ENCODE data around the gene ISYNA1. TPM values are rescaled to one million over a fixed set of nuclear protein-coding genes. Genes with fewer than 3 reads are reported as not detected.

ISYNA1 gene
- total RNA-seq, 2 experiments from 2014 or later = 48.6 to 54.9 TPM

GRCh38 chr19:18432275-18433014, 5.5 kb downstream of the ISYNA1 start:
- peaks cover 16% of the 10 kb centered on the region for H3K36me3 Mint-ChIP-seq (ENCODE audit: low read depth)
- no peaks in the 10 kb centered on the region for H3K9me3 Mint-ChIP-seq
- H3K4me3 Mint-ChIP-seq = peak overlapping the region; percentile 47
- no peak for ATAC-seq
- TF ChIP-seq CTCF (IDR thresholded peaks at IDR 0.05) = no peak
- peak overlapping the region; percentile 34 for H3K27ac Mint-ChIP-seq
- ChIA-PET CTCF (interaction anchor here (1.2 kb wide), 1 partner anchor 11 kb away, joined by 3 read pairs; no protein-coding TSS in a partner anchor), POLR2A (interaction anchor here (6.8 kb wide), 1 partner anchor 12 kb away, joined by 81 read pairs; the partner anchor contains the start of gene SSBP4)
- peaks cover 20% of the 10 kb centered on the region for H3K4me1 Mint-ChIP-seq (ENCODE audit: low read depth)
- intact Hi-C loops (cut with micrococcal nuclease) = no loop called here
- H3K27me3 Mint-ChIP-seq = no peaks in the 10 kb centered on the region
- DNase-seq = no peak

- no peak for DNase-seq
- POLR2A ChIA-PET = interaction anchor here (6.8 kb wide), 1 partner anchor 11 kb away, joined by 81 read pairs; the partner anchor contains the start of gene SSBP4
- Mint-ChIP-seq H3K27me3 (no peaks in the 10 kb centered on the region), H3K9me3 (no peaks in the 10 kb centered on the region), H3K36me3 (ENCODE audit: low read depth) (peaks cover 14% of the 10 kb centered on the region), H3K27ac (no peak overlapping the region), H3K4me1 (ENCODE audit: low read depth) (peaks cover 20% of the 10 kb centered on the region), H3K4me3 (no peak overlapping the region)
- no peak for ATAC-seq
- CTCF ChIA-PET = interaction anchor here (1.2 kb wide), 1 partner anchor 11 kb away, joined by 3 read pairs; no protein-coding TSS in a partner anchor
- TF ChIP-seq CTCF (IDR thresholded peaks at IDR 0.05) = no peak
- intact Hi-C loops (cut with micrococcal nuclease) = no loop called here
These were observed 6.4 kb downstream of the ISYNA1 start for GRCh38 chr19:18431351-18432197.

GRCh38 chr19:18430417-18431144, 7.4 kb downstream of the ISYNA1 start:
- no peak for TF ChIP-seq CTCF (IDR thresholded peaks at IDR 0.05)
- no peaks in the 10 kb centered on the region for H3K9me3 Mint-ChIP-seq
- peak overlapping the region; percentile 18 for H3K27ac Mint-ChIP-seq
- CTCF ChIA-PET = no interaction called here
- no peaks in the 10 kb centered on the region for H3K27me3 Mint-ChIP-seq
- no peak for DNase-seq
- POLR2A ChIA-PET = interaction anchor here (0.7 to 6.8 kb wide), 2 partner anchors 10 kb away, joined by 4 to 81 read pairs; partner anchors contain the start of gene SSBP4
- ATAC-seq = no peak
- peaks cover 8% of the 10 kb centered on the region for H3K36me3 Mint-ChIP-seq (ENCODE audit: low read depth)
- peaks cover 21% of the 10 kb centered on the region for H3K4me1 Mint-ChIP-seq (ENCODE audit: low read depth)
- intact Hi-C loops (cut with micrococcal nuclease) = no loop called here
- H3K4me3 Mint-ChIP-seq = no peak overlapping the region

GRCh38 chr19:18429717-18430416, 8.1 kb downstream of the ISYNA1 start:
- Mint-ChIP-seq H3K4me3 (peak overlapping the region; percentile 48), H3K27ac (peak overlapping the region; percentile 70), H3K36me3 (ENCODE audit: low read depth) (peaks cover 8% of the 10 kb centered on the region), H3K4me1 (ENCODE audit: low read depth) (peaks cover 24% of the 10 kb centered on the region), H3K9me3 (no peaks in the 10 kb centered on the region), H3K27me3 (no peaks in the 10 kb centered on the region)
- DNase-seq = peak; percentile 58
- CTCF ChIA-PET = no interaction called here
- POLR2A ChIA-PET = interaction anchor here (0.7 to 1.7 kb wide), 2 partner anchors 10 to 11 kb away, joined by 4 to 14 read pairs; partner anchors contain the start of gene SSBP4
- peak; percentile 22 for ATAC-seq
- TF ChIP-seq CTCF (IDR thresholded peaks at IDR 0.05) = no peak
- intact Hi-C loops (cut with micrococcal nuclease) = no loop called here
